Measurements from ENCODE around the gene BRMS1L. TPM values are rescaled to one million over a fixed set of nuclear protein-coding genes. Genes with fewer than 3 reads are reported as not detected.
"Not testable (repeated sequence)": the region's sequence is repeated elsewhere in the genome, so short reads cannot be mapped to it uniquely, and the experiment has no call there.

BRMS1L gene
- total and polyA plus RNA-seq, 5 donors from 2014 or later, result 3.1 to 13.3 (median 4.2) TPM

GRCh38 chr14:35842245-35842644, 16.1 kb downstream of the BRMS1L start:
- H3K27ac ChIP-seq (ENCODE audit: insufficient read depth, low read length, poor library complexity, severe bottlenecking); ATAC-seq (ENCODE audit: low read depth in 2 of 2); H3K4me3 Mint-ChIP-seq; H3K4me3 ChIP-seq (ENCODE audit: low read depth, low read length); H3K9me3 ChIP-seq (ENCODE audit: control insufficient read depth in 2 of 2, low read length in 2 of 2); DNase-seq; H3K27ac Mint-ChIP-seq; H3K27me3 Mint-ChIP-seq; H3K27me3 ChIP-seq (ENCODE audit: control insufficient read depth, insufficient read depth, low read length); H3K4me1 ChIP-seq (ENCODE audit: control insufficient read depth, insufficient read depth, low read length, poor library complexity, severe bottlenecking): not testable (repeated sequence)
- peaks cover 80% of the 10 kb centered on the region for H3K36me3 Mint-ChIP-seq
- peaks cover 16% of the 10 kb centered on the region for H3K36me3 ChIP-seq (ENCODE audit: control insufficient read depth, insufficient read depth, low read length)
- peaks cover 3 to 12% (median 7%) of the 10 kb centered on the region in 4 donors for H3K4me1 Mint-ChIP-seq
- peaks cover 5 to 37% (median 16%) of the 10 kb centered on the region in 7 donors for H3K9me3 Mint-ChIP-seq

- Mint-ChIP-seq H3K36me3 (peaks cover 82% of the 10 kb centered on the region), H3K4me3 (no peak overlapping the region), H3K4me1 (peaks cover 3 to 12% (median 7%) of the 10 kb centered on the region in 4 donors), H3K27ac (no peak overlapping the region), H3K27me3 (no peaks in the 10 kb centered on the region), H3K9me3 (peaks cover 3 to 36% (median 16%) of the 10 kb centered on the region in 7 donors)
- Histone ChIP-seq H3K4me3 (ENCODE audit: low read depth, low read length) (no peak overlapping the region), H3K27me3 (ENCODE audit: control insufficient read depth, insufficient read depth, low read length) (no peaks in the 10 kb centered on the region), H3K27ac (ENCODE audit: insufficient read depth, low read length, poor library complexity, severe bottlenecking) (no peak overlapping the region), H3K4me1 (ENCODE audit: control insufficient read depth, insufficient read depth, low read length, poor library complexity, severe bottlenecking) (no peaks in the 10 kb centered on the region), H3K36me3 (ENCODE audit: control insufficient read depth, insufficient read depth, low read length) (peaks cover 16% of the 10 kb centered on the region), H3K9me3 (ENCODE audit: control insufficient read depth in 2 of 2, low read length in 2 of 2) (peaks cover 3 to 9% of the 10 kb centered on the region in 2 experiments)
- no peak for DNase-seq
- ATAC-seq (ENCODE audit: low read depth in 2 of 2), result no peak
Measured at GRCh38 chr14:35844494-35844893, 18.4 kb downstream of the BRMS1L start.

DNA sequence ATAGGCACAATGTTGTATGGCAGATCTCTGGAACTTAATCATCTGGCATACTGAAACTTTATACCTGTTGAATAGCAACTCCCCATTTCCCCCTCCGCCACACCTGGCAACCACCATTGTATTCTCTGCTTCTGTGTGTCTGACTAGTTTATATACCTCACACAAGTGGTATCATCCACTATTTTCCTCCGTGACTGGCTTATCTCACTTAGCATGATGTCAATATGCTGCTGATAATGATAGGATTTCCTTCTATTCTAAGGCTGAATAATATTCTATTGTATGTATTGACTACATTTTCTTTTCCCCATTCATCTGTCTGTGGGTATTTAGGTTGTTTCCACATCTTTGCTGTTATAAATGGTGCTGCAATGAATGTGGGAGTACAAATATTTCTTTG, 21.5 kb downstream of the BRMS1L start:
- no peak overlapping the region for H3K4me3 Mint-ChIP-seq
- no peak overlapping the region for H3K4me3 ChIP-seq (ENCODE audit: low read depth, low read length)
- peaks cover 74% of the 10 kb centered on the region for H3K36me3 Mint-ChIP-seq
- ATAC-seq (ENCODE audit: low read depth in 2 of 2), result no peak
- H3K4me1 ChIP-seq (ENCODE audit: control insufficient read depth, insufficient read depth, low read length, poor library complexity, severe bottlenecking), result no peaks in the 10 kb centered on the region
- DNase-seq, result no peak
- peaks cover 0 to 10% (median 6%) of the 10 kb centered on the region in 7 donors for H3K9me3 Mint-ChIP-seq
- H3K27me3 Mint-ChIP-seq, result no peaks in the 10 kb centered on the region
- H3K4me1 Mint-ChIP-seq, result peaks cover 0 to 19% (median 7%) of the 10 kb centered on the region in 4 donors
- H3K27ac Mint-ChIP-seq, result no peak overlapping the region
- H3K36me3 ChIP-seq (ENCODE audit: control insufficient read depth, insufficient read depth, low read length), result peaks cover 13% of the 10 kb centered on the region
- peaks cover 0 to 5% of the 10 kb centered on the region in 2 experiments for H3K9me3 ChIP-seq (ENCODE audit: control insufficient read depth in 2 of 2, low read length in 2 of 2)
- no peak overlapping the region for H3K27ac ChIP-seq (ENCODE audit: insufficient read depth, low read length, poor library complexity, severe bottlenecking)
- no peaks in the 10 kb centered on the region for H3K27me3 ChIP-seq (ENCODE audit: control insufficient read depth, insufficient read depth, low read length)

- Histone ChIP-seq H3K36me3 (ENCODE audit: control insufficient read depth, insufficient read depth, low read length) (peaks cover 7% of the 10 kb centered on the region), H3K9me3 (ENCODE audit: control insufficient read depth in 2 of 2, low read length in 2 of 2) (no peaks in the 10 kb centered on the region), H3K4me1 (ENCODE audit: control insufficient read depth, insufficient read depth, low read length, poor library complexity, severe bottlenecking) (no peaks in the 10 kb centered on the region), H3K4me3 (ENCODE audit: low read depth, low read length) (no peak overlapping the region), H3K27me3 (ENCODE audit: control insufficient read depth, insufficient read depth, low read length) (no peaks in the 10 kb centered on the region), H3K27ac (ENCODE audit: insufficient read depth, low read length, poor library complexity, severe bottlenecking) (no peak overlapping the region)
- H3K36me3 Mint-ChIP-seq, result peaks cover 62% of the 10 kb centered on the region
- peaks cover 0 to 19% (median 7%) of the 10 kb centered on the region in 4 donors for H3K4me1 Mint-ChIP-seq
- DNase-seq (no peak), ATAC-seq (ENCODE audit: low read depth in 2 of 2) (no peak)
- H3K27me3 Mint-ChIP-seq, result no peaks in the 10 kb centered on the region
- H3K9me3 Mint-ChIP-seq, result peaks cover 0 to 6% (median 2%) of the 10 kb centered on the region in 7 donors
- H3K27ac Mint-ChIP-seq, result peak overlapping the region in 1 of 3 donors; percentile 36
- no peak overlapping the region for H3K4me3 Mint-ChIP-seq
Measured at GRCh38 chr14:35849122-35849521, 23.0 kb downstream of the BRMS1L start.

GRCh38 chr14:35851823-35852222, 25.7 kb downstream of the BRMS1L start:
- H3K36me3 ChIP-seq (ENCODE audit: control insufficient read depth, insufficient read depth, low read length), result peaks cover 6% of the 10 kb centered on the region
- ATAC-seq (ENCODE audit: low read depth in 2 of 2), result no peak
- H3K27me3 Mint-ChIP-seq, result no peaks in the 10 kb centered on the region
- H3K27me3 ChIP-seq (ENCODE audit: control insufficient read depth, insufficient read depth, low read length), result no peaks in the 10 kb centered on the region
- H3K27ac ChIP-seq (ENCODE audit: insufficient read depth, low read length, poor library complexity, severe bottlenecking), result no peak overlapping the region
- DNase-seq, result no peak
- no peaks in the 10 kb centered on the region for H3K4me1 ChIP-seq (ENCODE audit: control insufficient read depth, insufficient read depth, low read length, poor library complexity, severe bottlenecking)
- H3K27ac Mint-ChIP-seq, result no peak overlapping the region
- no peaks in the 10 kb centered on the region for H3K9me3 ChIP-seq (ENCODE audit: control insufficient read depth in 2 of 2, low read length in 2 of 2)
- peaks cover 0 to 6% (median 2%) of the 10 kb centered on the region in 7 donors for H3K9me3 Mint-ChIP-seq
- no peak overlapping the region for H3K4me3 ChIP-seq (ENCODE audit: low read depth, low read length)
- H3K4me3 Mint-ChIP-seq, result no peak overlapping the region
- H3K36me3 Mint-ChIP-seq, result peaks cover 47% of the 10 kb centered on the region
- peaks cover 0 to 7% (median 3%) of the 10 kb centered on the region in 4 donors for H3K4me1 Mint-ChIP-seq

- ATAC-seq (ENCODE audit: low read depth in 2 of 2), result no peak
- Histone ChIP-seq H3K36me3 (ENCODE audit: control insufficient read depth, insufficient read depth, low read length) (peaks cover 6% of the 10 kb centered on the region), H3K4me1 (ENCODE audit: control insufficient read depth, insufficient read depth, low read length, poor library complexity, severe bottlenecking) (no peaks in the 10 kb centered on the region), H3K4me3 (ENCODE audit: low read depth, low read length) (no peak overlapping the region), H3K9me3 (ENCODE audit: control insufficient read depth in 2 of 2, low read length in 2 of 2) (no peaks in the 10 kb centered on the region), H3K27ac (ENCODE audit: insufficient read depth, low read length, poor library complexity, severe bottlenecking) (no peak overlapping the region), H3K27me3 (ENCODE audit: control insufficient read depth, insufficient read depth, low read length) (no peaks in the 10 kb centered on the region)
- H3K4me3 Mint-ChIP-seq, result no peak overlapping the region
- H3K27ac Mint-ChIP-seq, result no peak overlapping the region
- H3K36me3 Mint-ChIP-seq, result peaks cover 46% of the 10 kb centered on the region
- H3K4me1 Mint-ChIP-seq, result peaks cover 0 to 8% (median 3%) of the 10 kb centered on the region in 4 donors
- H3K27me3 Mint-ChIP-seq, result no peaks in the 10 kb centered on the region
- no peak for DNase-seq
- H3K9me3 Mint-ChIP-seq, result peaks cover 0 to 6% (median 2%) of the 10 kb centered on the region in 7 donors
Measured at GRCh38 chr14:35853225-35853624, 27.1 kb downstream of the BRMS1L start.

DNA sequence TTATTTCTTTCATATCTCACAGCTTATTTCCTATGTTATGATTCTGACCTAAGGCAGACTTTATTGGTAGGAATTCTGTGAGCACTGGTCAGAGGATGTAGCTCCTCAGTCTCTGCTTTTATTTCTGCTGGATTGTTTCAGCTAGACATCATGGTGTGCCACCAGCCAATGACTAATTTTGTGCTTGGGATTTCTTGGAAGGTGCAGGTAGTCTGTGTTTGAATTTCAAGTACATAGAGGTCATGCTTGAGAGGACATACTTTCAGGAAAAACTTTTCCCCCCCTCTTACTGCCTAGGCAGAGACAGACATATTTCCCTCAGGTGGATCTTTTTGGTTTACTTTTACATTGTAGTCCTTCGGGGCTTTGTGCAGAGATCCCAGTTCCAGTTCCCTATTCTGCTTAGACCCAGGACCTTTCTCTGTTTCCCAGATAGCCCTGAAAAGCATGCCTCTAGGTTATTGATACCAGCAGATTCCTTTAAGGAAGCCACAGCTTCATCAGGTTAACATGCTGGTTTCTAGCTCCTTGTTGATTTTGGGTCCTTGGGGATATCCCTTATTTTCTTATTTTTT, 28.6 kb downstream of the BRMS1L start:
- Mint-ChIP-seq H3K4me1 (peaks cover 0 to 9% (median 3%) of the 10 kb centered on the region in 4 donors), H3K4me3 (no peak overlapping the region), H3K27me3 (no peaks in the 10 kb centered on the region), H3K36me3 (peaks cover 40% of the 10 kb centered on the region), H3K27ac (peak overlapping the region in 1 of 3 donors; percentile 9), H3K9me3 (peaks cover 0 to 6% (median 2%) of the 10 kb centered on the region in 7 donors)
- ATAC-seq (ENCODE audit: low read depth in 2 of 2) (no peak), DNase-seq (no peak)
- Histone ChIP-seq H3K27me3 (ENCODE audit: control insufficient read depth, insufficient read depth, low read length) (no peaks in the 10 kb centered on the region), H3K4me1 (ENCODE audit: control insufficient read depth, insufficient read depth, low read length, poor library complexity, severe bottlenecking) (no peaks in the 10 kb centered on the region), H3K27ac (ENCODE audit: insufficient read depth, low read length, poor library complexity, severe bottlenecking) (no peak overlapping the region), H3K4me3 (ENCODE audit: low read depth, low read length) (no peak overlapping the region), H3K9me3 (ENCODE audit: control insufficient read depth in 2 of 2, low read length in 2 of 2) (no peaks in the 10 kb centered on the region), H3K36me3 (ENCODE audit: control insufficient read depth, insufficient read depth, low read length) (peaks cover 9% of the 10 kb centered on the region)

GRCh38 chr14:35855876-35856481, 29.8 kb downstream of the BRMS1L start:
- Histone ChIP-seq H3K4me1 (ENCODE audit: control insufficient read depth, insufficient read depth, low read length, poor library complexity, severe bottlenecking) (no peaks in the 10 kb centered on the region), H3K36me3 (ENCODE audit: control insufficient read depth, insufficient read depth, low read length) (peaks cover 9% of the 10 kb centered on the region), H3K27ac (ENCODE audit: insufficient read depth, low read length, poor library complexity, severe bottlenecking) (no peak overlapping the region), H3K9me3 (ENCODE audit: control insufficient read depth in 2 of 2, low read length in 2 of 2) (no peaks in the 10 kb centered on the region), H3K4me3 (ENCODE audit: low read depth, low read length) (no peak overlapping the region), H3K27me3 (ENCODE audit: control insufficient read depth, insufficient read depth, low read length) (no peaks in the 10 kb centered on the region)
- peaks cover 0 to 6% (median 2%) of the 10 kb centered on the region in 7 donors for H3K9me3 Mint-ChIP-seq
- peaks cover 0 to 9% (median under 1%) of the 10 kb centered on the region in 4 donors for H3K4me1 Mint-ChIP-seq
- peaks cover 32% of the 10 kb centered on the region for H3K36me3 Mint-ChIP-seq
- no peak for ATAC-seq (ENCODE audit: low read depth in 2 of 2)
- no peak overlapping the region for H3K4me3 Mint-ChIP-seq
- H3K27ac Mint-ChIP-seq, result no peak overlapping the region
- no peak for DNase-seq
- H3K27me3 Mint-ChIP-seq, result no peaks in the 10 kb centered on the region

All from CD4-positive, CD25-positive, alpha-beta regulatory T cell (primary cell).